Stomach (tissue), 4 donors: ENCODE results near the gene PRKN.

ENCODE experiments used
- CTCF ChIP-seq, 7 experiments: fragments of 450-650 bp in 4 of 7; fragments of 200-600 bp in 3 of 7; sonication (generic) in 3 of 7; IDR thresholded peaks; one replicate each; pipeline ENCODE4 v1.5.1; 2016 to 2019; ENCODE audit warnings: antibody characterized with exemption in 7 of 7, control low read depth in 2 of 7, mild to moderate bottlenecking in 1 of 7
- EP300 ChIP-seq: sonication (generic); formaldehyde crosslinking; IDR thresholded peaks from one replicate; pipeline ENCODE4 v1.6.1; 2017; ENCODE audit warnings: antibody characterized with exemption

- TF ChIP-seq EP300 = no peak
- no peak for TF ChIP-seq CTCF (IDR thresholded peaks at IDR 0.05)
Measured at GRCh38 chr6:162474722-162475121, 252.8 kb downstream of the PRKN start.
